Activated CD4-positive, alpha-beta T cell treated with anti-CD3 and anti-CD28 coated beads, Interleukin-2, amount 50 U/mL, for 1 hour (primary cell): ENCODE data around the gene WSB2.
A peak's percentile ranks its signal among the peaks of the same experiment; 100 is the strongest.
"Not testable (repeated sequence)": the region's sequence is repeated elsewhere in the genome, so short reads cannot be mapped to it uniquely, and the experiment has no call there.

ENCODE experiments used
- DNase-seq: peaks from one replicate; pipeline ENCODE4 v3.0.0-alpha.2; 2020

Gene WSB2

DNA sequence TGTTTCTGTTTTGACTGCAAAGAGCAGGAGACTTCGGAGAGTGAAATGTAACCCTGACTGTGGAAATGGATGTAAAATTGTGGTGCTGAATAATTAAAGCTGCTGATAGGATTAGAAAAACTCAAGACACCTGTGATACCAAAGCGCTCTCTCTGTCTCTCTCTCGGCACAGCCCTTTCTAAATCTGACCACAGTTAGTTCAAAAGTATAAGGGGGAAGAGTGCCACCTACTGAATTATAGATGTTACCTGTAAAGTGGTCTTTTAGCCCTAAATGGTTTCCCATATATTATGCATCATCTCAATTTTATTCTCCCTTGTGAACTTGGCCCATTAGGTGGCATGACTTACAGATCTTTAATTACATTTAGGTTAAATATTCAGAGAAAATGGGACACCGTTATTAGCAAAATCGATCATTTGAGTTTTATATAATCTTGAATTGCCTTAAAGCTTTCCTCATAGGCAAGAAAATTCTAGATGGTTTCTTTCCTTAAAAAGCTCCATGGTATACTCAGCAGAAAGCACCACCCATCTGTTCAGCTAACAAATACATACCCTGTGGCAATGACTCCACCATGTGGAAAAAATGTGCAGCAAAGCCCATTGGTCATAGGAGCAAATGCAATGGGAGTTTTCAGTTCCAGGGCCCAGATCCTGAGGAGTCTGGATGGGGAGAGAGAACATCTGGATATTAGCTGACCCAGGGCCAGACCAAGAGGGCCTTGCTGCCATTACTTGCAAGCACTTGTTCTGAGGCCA is 26.4 kb downstream of the WSB2 start:
- no peak for DNase-seq

- DNase-seq: no peak
These were observed 27.1 kb downstream of the WSB2 start for GRCh38 chr12:118033902-118034301.

DNA sequence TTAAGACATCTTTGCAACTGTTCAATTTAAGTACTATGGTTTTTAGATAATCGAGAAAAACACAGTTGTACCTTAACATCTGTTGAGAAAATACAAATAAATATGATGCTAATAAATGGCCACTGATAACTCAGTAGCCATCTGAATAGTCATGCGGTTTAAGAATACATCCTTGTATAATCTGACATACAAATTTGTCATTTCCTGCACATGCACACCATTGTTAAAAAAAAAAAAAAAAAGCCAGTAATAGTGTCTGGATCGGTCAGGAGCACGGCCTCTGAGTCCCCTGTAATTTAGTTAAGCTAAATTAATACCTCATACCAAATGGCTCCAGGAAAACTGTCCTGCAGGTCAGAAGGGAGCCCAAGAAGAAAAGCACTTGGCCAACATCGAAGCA is 27.7 kb downstream of the WSB2 start:
- no peak for DNase-seq

GRCh38 chr12:118032188-118032587 is 28.8 kb downstream of the WSB2 start:
- no peak for DNase-seq

- DNase-seq: no peak
These were observed 31.8 kb downstream of the WSB2 start for GRCh38 chr12:118029166-118029565.

DNA sequence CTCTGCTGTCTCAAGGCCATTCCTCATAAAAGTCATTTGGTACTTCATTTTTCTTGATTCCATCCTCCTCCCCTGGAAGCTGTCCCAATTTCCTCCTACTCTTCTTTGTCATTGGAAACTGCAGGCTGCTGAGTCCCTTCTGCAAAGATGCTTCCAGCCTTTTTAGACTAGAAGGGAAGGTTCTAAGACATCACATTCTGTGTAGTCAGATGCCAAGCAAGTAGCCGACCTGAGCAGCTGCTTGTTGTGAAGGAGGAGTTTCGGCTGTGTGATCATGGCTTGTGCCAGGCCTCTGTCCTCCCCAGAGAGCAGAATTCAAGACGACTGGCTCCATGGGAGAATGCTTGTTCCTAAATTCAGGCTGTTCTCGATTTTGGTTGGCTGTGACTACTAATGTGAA is 35.8 kb downstream of the WSB2 start:
- DNase-seq: no peak

- no peak for DNase-seq
These were observed 37.6 kb downstream of the WSB2 start for GRCh38 chr12:118023301-118023860.

DNA sequence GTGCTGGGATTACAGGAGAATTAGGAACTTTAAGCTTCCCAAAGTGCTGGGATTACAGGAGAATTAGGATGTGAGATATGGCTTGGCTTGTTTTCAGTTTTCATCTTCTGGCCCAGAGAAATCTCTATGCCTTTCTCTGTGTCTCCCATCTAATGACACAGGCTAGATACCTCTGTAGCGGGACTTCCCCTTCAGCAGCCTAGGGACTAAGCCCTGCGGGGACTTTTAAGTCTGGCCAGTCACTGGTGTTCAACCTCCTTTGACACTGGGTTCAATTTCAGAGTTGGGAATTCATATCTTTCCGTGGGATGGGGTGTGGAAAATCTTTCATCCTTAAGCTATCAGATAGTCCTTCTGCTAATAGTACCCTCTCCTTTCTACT is 38.3 kb downstream of the WSB2 start:
- no peak for DNase-seq

GRCh38 chr12:118022097-118022727 is 38.8 kb downstream of the WSB2 start:
- DNase-seq: not testable (repeated sequence)

- no peak for DNase-seq
These were observed 40.9 kb downstream of the WSB2 start for GRCh38 chr12:118020036-118020435.

DNA sequence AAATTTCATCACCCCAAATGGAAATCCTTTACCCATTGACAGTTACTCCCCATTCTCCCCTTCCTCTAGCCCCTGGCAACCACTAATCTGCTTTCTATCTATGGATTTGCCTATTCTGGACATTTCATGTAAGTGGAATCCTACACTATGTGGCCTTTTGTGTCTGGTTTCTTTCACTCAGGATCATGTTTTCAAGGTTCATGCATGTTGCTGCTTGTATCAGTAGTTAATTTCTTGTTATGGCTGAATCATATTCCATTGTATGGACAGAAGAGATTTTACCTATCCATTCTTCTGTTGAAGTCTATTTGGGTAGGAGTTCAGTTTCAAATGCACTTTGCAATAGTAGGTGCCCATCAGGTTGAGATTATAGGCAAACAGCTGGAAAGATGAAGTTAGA is 43.1 kb downstream of the WSB2 start:
- no peak for DNase-seq

DNA sequence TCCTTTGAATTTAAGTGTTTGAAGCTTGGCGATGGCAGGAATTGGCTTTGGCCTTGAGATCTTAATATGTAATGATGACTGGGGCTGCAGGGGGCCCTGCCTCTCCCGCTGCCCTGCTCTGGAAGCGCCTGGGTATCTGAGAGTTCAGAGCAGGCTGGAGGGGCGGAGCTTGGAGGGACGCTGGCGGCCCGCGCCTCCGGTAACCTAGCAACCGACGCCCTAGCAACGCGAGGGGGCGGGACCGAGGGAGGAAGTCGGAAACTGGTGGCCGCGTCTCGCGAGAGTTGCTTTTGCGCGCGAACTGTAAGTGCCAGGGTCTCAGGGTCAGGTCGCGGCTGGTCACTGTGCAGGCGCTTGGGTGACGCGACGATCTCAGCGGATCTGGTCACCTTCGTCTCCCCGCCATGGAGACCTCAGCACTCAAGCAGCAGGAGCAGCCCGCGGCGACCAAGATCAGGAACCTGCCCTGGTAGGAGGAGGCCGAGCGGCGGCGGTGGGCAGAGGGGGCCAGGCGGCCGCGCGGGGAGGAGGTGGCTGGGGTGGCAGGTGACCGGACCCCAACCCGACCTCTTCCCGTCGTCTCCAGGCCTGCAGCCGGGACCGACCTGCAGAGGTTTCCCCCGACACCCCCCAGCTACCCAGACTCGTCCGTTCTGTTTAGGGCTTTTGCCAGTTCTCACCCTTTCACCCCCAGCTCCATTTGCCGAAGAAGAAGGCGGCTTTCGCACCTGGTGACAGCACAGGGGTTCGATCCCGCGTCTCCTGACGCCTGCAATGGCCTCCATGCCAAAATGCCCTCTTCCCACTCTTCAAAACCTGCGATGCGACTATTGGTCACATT is 44.3 kb downstream of the WSB2 start, which contains the start of gene RFC5:
RFC5 (plus strand) TSS at position 280 of the 841 bp plus-strand sequence; CDS start at position 405, 125 bp downstream.
- DNase-seq: peak; percentile 98

DNA sequence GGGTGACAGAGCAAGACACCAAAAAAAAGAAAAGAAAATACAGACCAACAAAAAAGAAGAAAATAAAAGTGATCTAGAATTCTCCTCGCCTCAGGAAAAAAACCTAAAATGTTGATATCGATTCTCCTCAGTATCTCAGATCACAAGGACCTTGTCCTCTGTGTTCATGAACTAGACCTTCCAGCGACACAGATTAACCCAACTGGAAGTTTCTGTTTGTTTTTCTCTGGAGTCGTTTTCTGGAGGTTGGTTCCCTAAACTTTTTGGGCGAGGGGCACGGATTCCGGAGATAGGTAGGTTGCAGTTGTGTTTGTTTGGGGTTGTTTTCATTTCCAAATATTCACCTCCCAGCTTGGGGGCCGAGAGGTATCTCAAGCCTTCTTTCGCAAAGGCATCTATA is 45.0 kb downstream of the WSB2 start:
- DNase-seq: no peak

DNA sequence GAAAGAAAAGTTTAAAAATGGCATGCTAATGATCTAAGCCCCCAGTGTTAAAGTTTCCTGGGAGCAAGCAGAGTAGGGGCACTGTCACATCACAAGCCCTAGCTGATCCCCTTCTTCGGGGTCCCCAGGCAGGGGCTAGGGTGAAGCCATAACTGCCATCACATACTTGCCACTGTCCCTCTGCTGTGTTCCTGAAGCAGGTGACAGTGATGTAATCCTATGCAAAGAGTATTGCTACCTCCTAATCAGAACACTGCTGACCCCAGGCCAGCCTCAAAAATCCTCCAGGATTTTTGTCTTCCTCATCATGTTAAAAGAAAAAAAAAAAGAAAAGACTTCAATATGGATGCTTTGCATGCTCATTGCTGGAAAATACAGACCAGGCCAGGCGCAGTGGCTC is 45.7 kb downstream of the WSB2 start:
- DNase-seq: no peak

DNA sequence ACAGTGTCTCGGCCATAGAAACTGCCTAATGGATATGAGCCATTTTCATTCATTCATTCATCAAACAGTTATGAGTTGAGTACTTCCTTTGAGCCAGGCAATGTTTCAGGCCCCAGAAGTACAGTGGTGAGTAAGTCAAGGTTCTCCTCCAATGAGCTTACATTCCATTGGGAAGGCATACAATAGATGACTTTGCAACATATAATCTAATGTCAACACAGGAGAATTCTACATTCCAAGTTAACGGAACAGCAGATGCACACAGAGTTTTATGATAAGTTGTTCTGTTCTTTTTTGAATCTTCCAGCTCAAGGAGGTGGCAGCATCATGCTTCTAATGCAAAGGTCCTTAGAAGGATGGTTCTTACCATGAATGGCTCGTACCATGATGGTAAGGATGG is 47.7 kb downstream of the WSB2 start:
- DNase-seq: no peak

- DNase-seq: no peak
These were observed 49.0 kb downstream of the WSB2 start for GRCh38 chr12:118011961-118012360.

DNA sequence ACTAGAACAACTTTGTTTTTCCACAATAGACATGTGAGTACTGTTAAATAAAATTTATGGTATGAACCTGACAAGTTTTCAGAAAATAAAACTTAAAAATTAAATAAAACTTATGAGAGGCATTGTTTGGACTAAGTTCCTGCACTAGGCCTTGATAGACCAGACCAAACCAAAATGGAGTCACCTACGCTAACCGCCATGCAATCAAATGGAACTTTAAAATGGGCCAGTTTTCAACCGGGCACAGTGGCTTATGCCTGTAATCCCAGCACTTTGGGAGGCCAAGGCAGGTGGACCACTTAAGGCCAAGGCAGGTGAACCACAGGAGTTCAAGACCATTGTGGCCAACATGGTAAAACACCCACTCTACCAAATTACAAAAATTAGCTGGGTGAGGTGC is 49.6 kb downstream of the WSB2 start:
- no peak for DNase-seq

GRCh38 chr12:118010903-118011302 is 50.1 kb downstream of the WSB2 start:
- no peak for DNase-seq

GRCh38 chr12:117999806-118000205 is 61.2 kb downstream of the WSB2 start:
- DNase-seq: not testable (repeated sequence)

DNA sequence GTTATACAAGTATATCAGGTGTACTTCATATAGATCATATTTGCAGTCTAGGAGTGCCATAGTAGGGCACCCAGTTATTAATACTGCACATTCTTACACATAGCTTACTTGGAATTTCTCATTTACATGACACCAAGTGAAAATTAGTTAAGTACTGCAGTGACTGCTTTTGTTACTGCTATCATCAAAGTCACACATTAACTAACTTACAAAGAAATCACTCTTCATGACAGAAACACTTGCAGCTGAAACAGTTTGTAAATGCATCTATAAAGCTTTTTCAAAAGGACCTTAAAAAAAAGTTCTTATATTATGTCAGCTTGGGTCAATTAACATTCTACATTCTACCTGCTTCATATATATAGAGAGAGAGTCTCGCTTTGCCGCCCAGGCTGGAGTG is 62.3 kb downstream of the WSB2 start:
- DNase-seq: no peak

DNA sequence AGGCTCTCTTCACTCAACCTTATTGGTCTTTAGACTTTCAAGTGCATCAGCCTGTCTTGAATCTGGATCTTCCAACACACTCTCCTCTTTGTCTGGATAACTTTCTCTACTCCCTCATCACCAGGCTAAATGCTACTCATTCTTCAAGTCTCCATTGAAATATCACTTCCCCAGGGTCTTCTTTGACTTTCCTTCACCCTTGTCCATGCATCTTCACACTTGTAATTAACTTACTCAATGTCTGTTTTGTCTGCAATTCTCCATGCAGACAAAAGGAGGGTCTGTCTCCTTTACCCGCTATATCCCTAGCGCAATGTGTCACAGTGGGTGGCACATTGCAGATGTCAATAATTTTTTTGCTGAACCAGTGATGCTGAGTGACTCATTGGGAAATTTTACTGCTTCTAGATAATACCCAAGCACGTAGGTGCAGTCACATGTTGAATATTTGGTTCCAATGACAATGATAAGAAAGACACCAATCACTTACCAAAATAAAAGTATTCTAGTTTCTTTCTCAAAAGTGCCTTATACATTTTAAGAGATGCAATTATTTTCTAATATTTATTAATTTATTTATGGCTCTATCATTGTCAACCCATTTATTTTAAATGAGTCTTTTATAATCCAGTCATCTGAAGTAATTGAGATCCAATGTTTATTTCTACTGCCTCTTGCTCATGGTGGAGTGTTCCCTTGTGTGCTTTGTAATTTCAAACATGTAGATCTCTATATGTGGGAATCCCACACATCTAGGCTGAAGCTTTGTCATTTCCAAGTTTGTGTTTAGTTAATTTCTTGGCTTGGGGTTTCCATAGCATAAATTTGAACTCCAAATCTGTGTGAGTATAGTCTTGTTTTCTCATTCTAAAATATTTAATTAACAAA is 66.2 kb downstream of the WSB2 start:
- DNase-seq: no peak

GRCh38 chr12:117986705-117987469 is 74.1 kb downstream of the WSB2 start:
- DNase-seq: no peak
